ENCODE data around the gene PLCB2.

Gene PLCB2, protein sequence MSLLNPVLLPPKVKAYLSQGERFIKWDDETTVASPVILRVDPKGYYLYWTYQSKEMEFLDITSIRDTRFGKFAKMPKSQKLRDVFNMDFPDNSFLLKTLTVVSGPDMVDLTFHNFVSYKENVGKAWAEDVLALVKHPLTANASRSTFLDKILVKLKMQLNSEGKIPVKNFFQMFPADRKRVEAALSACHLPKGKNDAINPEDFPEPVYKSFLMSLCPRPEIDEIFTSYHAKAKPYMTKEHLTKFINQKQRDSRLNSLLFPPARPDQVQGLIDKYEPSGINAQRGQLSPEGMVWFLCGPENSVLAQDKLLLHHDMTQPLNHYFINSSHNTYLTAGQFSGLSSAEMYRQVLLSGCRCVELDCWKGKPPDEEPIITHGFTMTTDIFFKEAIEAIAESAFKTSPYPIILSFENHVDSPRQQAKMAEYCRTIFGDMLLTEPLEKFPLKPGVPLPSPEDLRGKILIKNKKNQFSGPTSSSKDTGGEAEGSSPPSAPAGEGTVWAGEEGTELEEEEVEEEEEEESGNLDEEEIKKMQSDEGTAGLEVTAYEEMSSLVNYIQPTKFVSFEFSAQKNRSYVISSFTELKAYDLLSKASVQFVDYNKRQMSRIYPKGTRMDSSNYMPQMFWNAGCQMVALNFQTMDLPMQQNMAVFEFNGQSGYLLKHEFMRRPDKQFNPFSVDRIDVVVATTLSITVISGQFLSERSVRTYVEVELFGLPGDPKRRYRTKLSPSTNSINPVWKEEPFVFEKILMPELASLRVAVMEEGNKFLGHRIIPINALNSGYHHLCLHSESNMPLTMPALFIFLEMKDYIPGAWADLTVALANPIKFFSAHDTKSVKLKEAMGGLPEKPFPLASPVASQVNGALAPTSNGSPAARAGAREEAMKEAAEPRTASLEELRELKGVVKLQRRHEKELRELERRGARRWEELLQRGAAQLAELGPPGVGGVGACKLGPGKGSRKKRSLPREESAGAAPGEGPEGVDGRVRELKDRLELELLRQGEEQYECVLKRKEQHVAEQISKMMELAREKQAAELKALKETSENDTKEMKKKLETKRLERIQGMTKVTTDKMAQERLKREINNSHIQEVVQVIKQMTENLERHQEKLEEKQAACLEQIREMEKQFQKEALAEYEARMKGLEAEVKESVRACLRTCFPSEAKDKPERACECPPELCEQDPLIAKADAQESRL

DNA sequence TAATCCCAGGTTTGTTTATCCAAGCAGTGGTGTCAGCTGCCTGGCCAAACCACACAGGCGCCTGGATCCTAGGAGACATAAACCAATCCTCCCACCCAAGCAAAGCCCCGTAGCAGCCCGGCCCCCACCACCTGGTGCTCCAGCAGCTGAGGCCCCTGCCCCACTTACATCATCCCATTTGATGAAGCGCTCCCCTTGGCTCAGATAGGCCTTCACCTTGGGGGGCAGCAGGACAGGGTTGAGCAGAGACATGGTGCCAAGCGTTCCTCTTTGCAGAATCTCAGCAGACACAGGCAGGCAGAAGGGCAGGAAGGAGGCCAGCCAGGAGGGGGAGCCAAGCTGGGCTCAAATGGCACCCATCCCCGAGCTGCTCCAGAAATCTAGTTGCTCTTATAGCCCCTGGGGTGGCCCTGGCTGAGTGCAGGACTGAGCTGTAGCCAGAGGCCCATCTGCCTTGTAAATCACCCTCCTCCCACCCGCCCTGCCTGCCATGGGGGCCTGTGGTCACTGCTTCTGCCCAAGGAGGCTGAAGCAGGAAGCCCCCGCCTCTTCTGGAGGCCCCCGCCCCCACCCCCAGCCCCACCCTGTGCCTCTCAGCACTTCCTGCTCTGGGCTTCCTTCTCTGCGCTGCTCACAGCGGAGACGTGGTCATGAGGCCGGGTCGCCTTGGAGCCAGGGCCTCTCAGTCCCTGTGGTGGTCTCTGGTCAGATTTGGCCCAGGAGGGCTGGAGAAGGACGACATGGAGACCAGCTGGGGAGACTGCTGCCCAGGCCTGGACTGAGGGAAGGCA lies at the start of gene PLCB2:
Gene PLCB2 (minus strand): TSS at position 515 of the 791 bp plus-strand sequence. CDS start 263 bp downstream, at position 252.
- peak; percentile 89 for DNase-seq

DNA sequence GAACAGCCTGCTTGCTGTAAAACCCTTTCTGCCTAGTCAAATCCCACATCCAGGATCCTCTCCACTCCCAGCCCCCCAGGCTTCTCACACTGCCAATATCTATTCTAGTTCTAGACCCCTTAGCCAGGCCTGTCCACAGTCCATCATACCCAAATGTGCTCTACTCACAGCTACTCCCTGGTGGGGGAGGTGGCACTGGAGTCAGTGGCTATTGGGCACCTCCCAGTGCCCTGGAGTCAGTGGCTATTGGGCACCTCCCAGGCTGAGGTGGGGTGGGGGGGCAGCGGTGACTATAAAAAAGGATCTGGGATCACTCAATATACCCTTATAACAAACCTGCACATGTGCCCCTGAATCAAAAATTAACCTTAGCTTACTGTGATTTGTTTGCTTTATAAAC lies 49.5 kb upstream of the PLCB2 start:
- DNase-seq: no peak

DNA sequence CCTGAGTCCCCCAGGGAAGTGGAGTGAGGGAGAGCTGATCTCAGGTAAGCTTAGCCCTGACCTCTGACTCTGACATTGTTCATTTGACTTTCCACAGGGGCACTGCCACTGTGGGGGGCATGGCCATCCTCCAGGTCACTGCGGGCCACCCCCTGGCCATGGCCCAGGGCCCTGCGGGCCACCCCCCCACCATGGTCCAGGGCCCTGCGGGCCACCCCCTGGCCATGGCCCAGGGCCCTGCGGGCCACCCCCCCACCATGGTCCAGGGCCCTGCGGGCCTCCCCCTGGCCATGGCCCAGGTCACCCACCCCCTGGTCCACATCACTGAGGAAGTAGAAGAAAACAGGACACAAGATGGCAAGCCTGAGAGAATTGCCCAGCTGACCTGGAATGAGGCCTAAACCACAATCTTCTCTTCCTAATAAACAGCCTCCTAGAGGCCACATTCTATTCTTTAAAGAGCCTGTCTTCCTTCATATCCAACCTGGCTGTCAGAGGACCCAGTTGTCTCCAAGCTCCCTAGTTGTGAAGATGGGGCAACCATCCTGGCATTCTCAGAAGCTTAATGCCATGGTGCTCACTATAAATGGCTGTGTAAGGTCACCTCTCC lies 48.3 kb upstream of the PLCB2 start:
- no peak for DNase-seq

DNA sequence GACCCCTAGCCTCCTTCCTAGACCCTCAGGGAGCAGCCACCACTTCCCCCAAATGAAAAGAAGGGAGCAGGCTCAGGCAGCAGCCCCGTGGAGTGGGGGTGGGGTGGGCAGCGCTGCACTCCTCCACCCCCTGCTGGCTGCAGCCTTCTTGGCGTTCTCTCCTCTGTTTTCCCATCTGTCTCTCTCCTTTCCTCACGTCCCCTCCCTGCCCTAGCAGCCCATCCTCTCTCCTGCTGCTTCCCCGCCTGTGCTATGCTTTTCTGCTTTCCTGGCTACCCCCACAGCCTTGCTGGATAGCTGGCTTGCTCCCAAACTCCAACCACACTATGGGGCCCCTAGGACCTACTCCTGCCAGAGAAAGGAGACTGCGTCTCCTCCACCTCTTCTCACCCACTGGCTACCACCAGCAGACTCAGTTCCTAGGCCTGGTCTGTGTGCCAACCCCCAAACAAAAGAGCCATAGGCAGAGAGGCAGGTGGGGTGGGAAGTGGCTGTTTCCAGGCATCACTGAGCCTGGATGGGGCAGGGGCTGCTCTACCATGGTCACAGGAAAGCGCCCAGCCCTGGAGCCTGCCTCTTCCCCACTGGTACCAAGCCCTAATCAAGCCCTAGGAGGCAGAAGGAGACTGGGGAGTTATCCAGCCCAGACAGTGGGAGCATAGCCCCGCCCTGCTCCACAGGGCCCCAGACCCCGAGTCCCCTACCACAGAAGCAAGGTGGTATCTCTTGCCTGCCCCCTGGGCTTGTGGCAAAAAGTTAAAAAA lies 46.9 kb upstream of the PLCB2 start:
- DNase-seq: peak; percentile 73

DNA sequence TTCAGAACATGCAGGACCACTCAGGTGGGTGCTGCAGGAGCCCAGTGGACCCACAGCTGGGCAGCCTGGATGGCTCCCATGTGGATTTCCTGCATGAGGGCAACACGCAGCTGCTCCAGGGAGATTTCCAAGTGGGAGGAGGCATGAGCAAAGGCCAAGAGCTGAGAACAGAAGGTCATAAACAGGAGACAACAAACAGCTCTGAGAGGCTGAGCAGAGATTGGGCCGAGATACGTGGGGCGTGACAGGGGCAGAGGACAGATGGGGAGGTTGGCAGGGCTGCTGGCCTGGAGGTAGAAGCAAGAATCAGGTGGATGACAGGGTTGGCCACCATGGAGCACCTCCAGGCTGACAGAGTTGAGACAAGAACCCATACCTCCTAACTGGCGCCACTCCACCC lies 46.0 kb upstream of the PLCB2 start:
- no peak for DNase-seq

DNA sequence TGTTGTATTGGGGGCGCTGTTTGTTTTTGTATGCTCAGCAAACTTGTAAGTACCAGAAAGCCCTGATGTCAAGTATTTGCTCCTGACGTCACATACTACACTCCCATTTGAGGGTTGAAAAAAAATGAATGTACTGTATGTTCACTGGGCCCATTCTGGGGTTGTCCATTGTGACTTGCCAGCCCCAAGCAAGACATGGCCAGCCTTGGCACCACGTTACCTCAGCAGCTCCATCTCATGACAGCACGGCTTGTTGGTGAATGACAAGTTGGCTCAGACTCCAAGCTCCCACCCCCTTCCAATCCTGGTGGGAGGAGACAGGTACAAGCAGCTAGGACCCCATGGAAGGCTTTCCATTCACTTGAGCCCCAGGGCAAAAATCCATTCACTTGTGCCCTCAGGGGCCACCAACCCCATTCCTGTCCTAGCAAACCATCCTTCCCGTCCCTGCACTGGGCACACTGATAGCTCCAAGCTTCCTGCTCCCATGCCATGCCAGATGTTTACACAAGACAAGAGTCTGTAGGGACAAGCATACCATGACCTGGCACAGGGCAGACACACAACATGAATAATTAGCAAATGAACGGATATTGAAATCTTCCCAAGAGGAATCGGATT lies 44.7 kb upstream of the PLCB2 start:
- no peak for DNase-seq

DNA sequence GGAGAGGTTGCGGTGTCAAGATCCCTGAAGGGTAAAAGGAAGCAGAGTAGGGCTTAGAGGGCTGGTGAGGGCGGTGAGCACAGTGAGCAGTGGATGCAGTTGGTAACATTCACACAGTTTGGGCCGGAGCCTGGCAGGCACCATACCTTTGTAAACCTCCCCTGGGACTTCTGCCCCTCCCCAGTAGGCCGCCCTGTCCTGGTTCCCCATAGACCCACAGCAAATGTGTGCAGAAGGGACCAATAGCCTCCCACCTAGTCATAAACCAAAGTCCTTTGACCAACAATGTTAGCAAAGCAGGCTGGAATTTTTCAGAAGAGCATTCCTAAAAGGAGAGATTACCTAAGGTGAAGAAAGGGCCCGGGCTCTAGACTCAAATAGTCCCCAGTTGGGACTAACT lies 41.4 kb upstream of the PLCB2 start:
- DNase-seq: no peak

DNA sequence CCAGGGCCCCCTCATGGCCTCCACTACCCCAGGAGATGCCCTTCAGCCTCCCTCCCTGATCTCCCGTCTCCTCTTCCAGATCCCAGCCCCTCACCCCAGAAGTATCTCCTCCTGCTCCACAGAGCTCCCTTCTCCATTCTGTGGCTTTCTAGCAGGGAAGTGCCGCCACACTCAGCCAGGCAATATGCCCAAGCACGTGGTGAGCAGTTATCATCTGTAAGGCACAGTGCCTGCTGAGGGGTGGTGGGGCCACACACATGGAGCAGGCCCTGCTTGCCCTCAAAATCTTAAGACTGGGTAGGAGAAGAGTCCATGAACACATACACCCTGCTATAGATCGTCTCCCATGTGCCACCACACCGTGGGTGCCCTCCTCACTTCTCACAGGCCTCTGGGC lies 40.7 kb upstream of the PLCB2 start:
- no peak for DNase-seq

DNA sequence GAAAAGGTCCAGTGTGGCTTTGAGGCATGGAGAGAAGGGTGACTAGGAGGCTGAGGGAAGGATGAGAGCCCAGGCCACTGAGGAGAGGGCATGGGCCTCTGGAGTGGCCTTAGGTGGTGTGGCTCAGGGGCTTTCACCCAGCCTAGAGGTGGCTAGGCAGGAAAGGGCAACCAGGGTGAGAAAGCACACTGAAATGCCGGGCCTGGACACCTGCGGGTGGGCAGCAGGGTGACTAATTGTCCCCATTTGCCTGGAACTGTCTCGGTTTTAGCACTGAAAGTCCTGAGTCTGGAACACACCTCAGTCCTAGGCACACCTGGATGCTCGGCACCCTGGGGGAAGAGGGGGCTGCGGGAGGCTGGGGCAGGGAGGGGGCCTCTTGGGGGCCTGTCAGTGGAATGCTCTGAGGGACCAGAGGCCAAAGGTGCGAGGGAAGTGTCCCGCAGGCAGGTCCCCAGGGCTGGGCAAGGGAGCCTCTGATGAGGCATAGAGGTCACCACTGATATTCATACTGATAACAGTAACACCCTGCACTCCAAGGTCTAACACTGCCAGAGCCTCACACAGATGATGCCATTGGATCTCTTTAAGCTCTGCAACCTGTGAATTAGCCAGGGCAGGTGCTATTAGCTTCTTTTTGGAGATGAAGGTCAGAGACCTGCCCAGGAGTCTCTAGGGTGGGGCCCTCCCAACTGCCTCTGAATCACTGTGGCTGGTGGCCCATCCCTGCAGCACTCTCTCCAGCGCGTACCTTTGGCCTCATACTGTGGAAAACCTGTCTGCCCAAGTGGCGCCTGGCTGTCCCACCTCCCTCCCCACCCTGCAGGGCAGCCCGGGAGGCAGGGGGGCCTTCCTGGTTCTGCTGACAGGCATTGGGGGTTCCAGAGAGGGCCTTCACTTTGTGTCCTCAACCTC lies 40.1 kb upstream of the PLCB2 start:
- DNase-seq: no peak

DNA sequence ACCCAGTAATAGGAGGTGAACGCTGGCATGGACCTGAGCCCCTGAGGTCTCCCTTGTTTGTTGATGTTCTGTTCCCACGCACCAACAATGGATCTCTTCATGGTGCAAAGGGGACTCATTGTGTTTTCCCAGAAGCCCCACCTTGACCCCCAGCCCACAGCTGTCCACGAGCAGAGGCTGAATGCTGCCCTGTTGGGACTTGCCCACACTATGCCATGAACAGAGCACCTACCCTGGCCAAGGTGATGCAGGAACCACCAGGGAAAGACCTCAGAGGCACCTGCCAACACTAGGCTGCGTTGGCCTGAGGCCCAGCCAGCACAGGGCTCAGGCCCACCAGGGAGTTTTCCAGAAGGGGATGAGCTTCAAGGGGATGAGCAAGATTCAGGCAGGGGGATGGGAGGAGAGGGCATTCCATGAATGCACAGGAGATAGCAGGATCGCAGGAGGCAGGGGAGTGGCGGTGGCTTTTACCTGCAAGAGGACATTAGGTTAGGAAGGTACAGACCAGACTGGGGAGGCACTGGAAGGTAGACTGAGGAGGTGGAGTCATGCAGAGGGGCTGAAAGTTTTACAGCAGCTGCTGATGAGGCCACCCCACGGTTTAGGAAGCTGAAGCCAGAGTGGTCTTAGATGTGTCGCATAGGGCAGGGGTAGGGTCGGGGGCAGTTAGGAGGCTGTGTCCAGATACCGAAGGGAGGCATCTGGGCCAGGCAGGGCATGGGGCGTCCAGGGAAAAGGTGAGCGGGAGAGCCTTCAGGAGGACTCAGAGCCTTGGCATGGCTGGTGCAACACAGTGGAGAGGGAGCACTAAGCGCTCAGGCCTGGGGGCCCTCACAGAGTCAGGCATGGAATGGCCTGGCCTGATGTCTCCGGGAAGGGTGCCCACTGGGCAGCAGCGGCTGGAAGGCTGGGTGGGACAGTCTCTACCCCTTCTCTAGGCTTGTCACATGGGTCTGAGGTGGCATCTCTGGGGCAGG lies 39.1 kb upstream of the PLCB2 start:
- DNase-seq: no peak

DNA sequence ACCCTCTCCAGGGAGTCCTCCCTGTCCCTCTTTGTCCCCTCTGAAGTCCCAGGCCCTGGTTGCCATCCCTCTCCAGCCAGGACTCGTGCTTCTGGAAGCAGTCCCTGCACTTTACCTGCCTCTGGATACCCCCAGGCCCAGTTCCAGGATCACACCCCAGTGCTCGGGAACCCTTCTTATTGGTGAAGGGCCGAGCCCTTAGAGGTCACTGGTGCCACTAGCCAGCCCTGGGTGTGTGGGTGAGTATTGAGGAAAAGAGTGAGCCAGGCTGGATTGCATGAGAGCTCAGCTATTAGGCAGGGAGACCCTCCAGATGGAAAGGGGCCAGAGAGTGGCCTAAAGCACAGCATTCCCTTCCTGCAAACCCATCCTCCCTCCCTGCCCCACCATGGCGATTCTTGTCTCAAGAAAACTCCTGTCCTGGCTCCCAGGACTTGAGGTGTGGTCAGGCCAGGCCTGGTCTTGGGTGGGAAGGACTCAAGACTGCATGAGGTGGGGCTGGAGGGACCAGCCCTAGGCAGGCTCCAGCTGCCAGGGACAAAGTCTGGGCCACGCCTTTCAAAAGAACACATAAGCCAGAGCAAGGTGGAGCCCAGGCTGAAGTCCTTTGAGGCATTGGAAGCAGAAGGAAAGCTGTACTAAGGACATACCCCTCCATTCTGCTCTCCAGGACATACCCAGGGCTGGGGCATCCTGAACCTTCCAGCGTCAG lies 38.3 kb upstream of the PLCB2 start:
- DNase-seq: no peak

DNA sequence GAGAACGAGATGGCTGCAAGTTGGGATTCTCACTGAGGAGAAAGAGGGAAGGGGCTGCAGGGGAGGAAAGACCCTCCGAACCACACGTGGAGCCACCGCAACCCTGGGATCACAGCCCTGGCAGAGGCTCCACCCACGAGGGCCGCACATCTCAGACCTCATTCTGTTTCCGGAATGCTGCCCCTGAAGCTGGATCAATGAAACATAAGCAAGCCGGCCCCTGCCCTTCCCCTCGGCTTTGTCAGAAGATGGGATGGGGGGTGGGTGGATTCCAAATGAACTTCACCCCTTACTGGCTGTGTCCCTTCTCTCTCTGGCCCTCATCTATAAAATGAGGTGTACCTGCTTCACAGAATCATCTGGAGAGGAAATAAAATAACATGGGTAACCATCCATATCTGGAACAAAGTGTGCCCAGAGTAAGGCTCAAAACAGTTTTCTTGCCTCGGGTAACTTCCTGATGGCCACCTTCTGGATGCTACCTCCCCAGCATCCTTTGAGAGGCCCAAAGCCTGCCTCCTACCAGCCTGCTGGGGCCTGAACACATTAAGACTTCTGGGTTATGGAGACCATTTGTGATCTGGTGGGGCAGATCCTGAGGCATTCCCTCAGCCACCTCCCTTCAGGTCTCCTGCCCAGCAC lies 37.6 kb upstream of the PLCB2 start:
- DNase-seq: no peak

DNA sequence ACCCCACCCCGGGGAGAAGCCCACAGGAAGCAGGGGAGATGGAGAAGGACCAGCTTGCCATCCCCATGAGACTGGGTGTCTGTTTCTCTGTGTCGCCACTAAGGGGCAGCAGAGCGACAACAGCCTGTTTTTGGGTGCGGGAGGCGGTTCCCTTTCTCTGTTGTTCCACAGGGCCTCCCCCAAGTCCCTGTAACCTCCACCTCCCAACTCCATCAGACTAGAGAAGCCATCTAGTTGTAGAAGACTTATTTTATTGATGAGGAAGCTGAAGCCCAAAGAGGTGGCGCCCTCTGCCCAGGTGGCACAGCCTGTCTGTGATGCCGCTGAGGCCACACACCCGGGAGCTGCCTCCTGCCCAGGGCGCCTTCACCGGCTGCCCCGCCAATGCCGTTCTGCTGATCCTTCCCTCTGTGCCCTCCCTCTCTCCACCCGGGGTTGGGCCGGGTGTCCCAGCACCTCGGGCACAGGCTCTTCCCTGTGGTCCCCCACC lies 36.9 kb upstream of the PLCB2 start:
- no peak for DNase-seq

DNA sequence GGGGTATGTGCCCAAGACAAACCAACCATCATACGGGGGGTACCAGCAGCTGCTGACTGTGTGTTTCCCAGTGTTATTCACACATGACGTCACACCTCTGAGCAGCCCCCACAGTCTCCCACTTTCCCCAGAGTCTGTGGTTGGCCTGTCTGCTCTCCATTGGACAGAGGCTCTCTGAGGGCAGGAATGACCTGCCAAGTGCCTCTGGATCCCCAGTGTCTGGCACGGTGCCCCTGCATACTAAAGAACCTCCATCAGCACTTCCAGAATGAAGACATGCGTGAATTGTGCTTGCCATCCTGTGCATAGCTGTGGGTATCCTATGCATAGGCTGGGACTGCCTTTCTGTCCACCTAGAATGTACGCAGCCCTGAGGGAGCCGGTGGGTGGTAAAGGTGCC lies 36.5 kb upstream of the PLCB2 start:
- no peak for DNase-seq

DNA sequence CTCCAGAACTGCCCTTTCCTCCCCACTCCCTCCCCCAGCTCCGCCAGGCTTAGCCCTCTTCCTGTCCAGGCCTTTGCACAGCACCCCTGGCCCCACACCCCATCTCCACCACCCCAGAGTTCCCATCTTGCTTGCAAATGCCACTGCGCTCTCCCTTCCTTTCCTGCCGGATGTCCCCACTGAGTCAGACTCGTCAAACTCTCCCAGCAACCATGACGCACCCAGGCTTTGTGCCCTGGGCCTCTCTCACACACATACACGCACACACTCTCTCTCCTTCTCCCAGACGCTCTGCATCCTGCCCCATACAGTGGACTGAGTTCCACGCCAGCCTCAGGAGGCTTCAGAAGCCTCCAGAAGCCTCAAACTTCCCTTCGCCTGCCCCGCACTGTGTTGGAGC lies 35.8 kb upstream of the PLCB2 start:
- DNase-seq: no peak

DNA sequence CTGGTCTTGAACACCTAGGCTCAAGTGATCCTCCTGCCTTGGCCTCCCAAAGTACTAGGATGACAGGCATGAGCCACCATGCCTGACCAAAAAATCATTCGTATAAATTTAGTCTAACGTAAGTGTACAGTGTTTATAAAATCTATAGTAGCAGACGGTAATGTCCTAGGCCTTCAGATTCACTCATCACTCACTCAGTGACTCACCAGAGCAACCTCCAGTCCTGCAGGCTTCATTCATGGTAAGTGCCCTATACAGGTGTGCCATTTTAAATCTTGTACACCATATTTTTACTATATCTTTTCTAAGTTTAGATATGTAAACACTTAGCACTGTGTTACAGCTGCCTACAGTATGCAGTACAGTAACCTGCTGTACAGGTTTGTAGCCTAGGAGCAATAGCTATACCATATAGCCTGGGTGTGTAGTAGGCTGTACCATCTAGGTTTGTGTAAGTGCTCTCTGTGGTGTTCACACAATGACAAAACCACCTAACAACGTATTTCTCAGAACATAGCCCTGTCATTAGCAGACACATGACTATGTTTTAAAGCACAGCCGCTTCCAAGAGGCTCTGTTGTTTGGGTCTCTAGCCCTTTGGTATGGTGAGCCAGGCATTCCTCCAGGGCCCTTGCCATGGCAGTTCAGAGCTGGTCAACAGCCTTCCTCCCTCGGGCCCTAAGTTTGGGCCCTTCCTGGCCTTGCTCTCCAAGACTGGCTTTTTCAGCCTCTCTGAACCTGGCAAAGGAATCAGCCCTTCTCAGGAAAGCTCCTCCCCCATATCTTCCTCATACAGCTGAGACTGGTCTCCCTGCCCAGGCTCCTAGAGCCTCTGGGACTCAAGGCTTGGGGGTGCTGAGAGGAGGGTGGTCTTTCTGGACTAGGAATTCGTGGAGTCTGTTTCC lies 34.9 kb upstream of the PLCB2 start:
- no peak for DNase-seq
